ENCODE data around the gene RFPL4A.
"Not testable (repeated sequence)": the region's sequence is repeated elsewhere in the genome, so short reads cannot be mapped to it uniquely, and the experiment has no call there.

Gene RFPL4A

DNA sequence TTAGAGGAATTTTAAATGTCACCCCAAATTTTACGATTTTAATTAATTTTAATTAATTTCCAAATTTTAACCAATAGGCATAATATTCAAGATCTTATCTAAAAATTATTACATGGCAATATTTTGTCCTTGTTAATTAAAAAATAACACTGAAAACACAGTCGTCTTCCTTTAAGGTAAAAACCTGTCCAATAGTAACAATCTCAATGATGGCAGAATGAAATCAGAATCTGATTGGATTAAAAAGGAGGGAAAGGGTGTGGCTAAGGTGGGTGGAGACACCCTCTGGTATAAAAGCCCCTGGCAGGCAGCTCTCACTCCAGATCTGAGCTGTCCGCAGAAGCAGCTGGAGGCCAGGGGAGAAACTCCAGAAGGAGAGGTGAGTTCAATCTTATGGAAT lies at the start of gene RFPL4A:
TSS of gene RFPL4A (plus strand) at position 301 of the 400 bp plus-strand sequence. CDS start 2,704 bp downstream, outside the sequence.
- not testable (repeated sequence) for DNase-seq

- no peak for DNase-seq
These were observed 47.2 kb upstream of the RFPL4A start for GRCh38 chr19:55711719-55712118.

- no peak for DNase-seq
These were observed 45.9 kb upstream of the RFPL4A start for GRCh38 chr19:55712804-55713631.

GRCh38 chr19:55716531-55716930 lies 42.4 kb upstream of the RFPL4A start:
- no peak for DNase-seq

GRCh38 chr19:55717251-55717650 lies 41.6 kb upstream of the RFPL4A start:
- DNase-seq = no peak

GRCh38 chr19:55717879-55718711 lies 40.8 kb upstream of the RFPL4A start:
- not testable (repeated sequence) for DNase-seq

- no peak for DNase-seq
These were observed 38.6 kb upstream of the RFPL4A start for GRCh38 chr19:55720214-55720746.

- no peak for DNase-seq
These were observed 38.1 kb upstream of the RFPL4A start for GRCh38 chr19:55720801-55721200.

GRCh38 chr19:55723491-55723890 lies 35.4 kb upstream of the RFPL4A start:
- no peak for DNase-seq

DNA sequence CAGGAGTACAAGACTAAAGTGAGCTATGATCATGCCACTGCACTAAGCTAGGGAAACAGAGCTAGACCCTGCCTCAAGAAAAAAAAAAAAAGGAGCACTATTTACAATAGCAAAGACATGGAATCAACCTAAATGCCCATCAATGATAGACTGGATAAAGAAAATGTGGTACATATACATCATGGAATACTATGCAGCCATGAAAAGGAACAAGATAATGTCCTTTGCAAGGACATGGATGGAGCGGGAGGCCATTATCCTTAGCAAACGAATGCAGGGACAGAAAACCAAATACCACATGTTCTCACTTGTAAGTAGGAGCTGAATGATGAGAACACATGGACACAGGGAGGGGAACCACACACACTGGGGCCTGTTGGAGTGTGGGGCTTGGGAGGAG lies 28.5 kb upstream of the RFPL4A start:
- not testable (repeated sequence) for DNase-seq

- DNase-seq = no peak
These were observed 20.6 kb upstream of the RFPL4A start, which contains the start of gene NLRP9 for GRCh38 chr19:55738302-55738701. TSS of gene NLRP9 (minus strand) at chr19:55738402. CDS start at chr19:55738374, 28 bp downstream.

DNA sequence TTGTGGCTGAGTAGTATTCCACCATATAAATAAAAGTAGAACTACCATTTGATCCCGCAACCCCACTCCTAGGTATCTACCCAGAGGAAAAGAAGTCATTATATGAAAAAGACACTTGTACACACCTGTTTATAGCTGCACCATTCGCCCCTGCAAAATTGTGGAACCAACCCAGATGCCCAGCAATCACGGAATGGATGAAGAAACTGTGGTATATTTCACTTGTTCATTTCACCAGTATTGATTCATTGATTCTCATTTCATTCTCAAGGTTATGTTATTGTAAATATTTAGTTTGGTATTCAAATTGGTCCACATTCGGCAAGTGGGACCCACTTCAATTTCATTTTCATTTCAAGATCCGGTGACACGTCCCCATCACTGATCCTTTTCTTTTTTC lies 8.2 kb upstream of the RFPL4A start:
- no peak for DNase-seq

GRCh38 chr19:55753401-55753800 lies 5.5 kb upstream of the RFPL4A start:
- DNase-seq = no peak

DNA sequence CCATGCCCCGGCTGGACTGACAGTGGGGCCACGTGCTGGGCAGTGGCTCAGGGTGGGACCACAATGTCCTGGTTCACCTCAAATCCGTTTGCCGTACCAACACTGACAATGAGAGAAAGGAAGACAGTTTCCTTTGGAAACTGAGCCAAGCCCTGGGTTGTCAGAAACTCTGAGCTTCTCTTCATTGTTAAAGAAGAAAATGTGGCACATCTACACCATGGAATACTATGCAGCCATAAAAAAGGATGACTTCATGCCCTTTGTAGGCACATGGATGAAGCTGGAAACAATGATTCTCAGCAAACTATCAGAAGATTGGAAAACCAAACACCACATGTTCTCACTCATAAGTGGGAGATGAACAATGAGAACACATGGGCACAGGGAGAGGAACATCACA lies 2.1 kb upstream of the RFPL4A start:
- DNase-seq = not testable (repeated sequence)

DNA sequence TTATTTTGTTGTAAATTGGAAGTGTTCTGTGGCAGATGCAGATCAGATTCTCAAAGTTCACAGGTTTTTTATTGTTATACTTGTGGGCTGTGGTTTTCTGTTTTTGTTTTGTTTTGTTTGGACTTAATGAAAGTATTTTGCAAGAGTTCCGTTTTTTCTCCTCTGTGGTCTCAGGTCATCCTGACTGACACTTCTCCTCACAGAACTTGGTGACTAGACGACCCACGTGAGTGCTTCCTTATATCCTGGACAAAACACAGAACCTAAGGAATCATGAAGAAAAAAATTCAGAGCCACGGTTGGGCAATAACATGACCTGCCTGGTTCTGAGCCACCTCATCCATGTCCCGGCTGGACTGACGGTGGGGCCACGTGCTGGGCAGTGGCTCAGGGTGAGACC lies 7.6 kb downstream of the RFPL4A start:
- no peak for DNase-seq

- DNase-seq = not testable (repeated sequence)
These were observed 9.9 kb downstream of the RFPL4A start, which contains the start of gene RFPL4AL1 for GRCh38 chr19:55768818-55769217. TSS of gene RFPL4AL1 (plus strand) at chr19:55769118. CDS start at chr19:55771805, 2,687 bp downstream.

GRCh38 chr19:55769632-55770031 lies 10.7 kb downstream of the RFPL4A start:
- not testable (repeated sequence) for DNase-seq

DNA sequence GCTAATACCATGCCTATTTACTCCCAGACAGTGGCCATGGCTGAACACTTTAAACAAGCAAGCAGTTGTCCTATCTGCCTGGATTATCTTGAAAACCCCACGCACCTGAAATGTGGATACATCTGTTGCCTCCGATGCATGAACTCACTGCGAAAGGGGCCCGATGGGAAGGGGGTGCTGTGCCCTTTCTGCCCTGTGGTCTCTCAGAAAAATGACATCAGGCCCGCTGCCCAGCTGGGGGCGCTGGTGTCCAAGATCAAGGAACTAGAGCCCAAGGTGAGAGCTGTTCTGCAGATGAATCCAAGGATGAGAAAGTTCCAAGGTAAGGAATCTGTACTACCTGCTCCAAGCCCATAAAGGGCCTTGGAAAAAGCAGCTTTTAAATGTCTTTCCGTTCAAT lies 18.6 kb downstream of the RFPL4A start:
- DNase-seq = no peak

DNA sequence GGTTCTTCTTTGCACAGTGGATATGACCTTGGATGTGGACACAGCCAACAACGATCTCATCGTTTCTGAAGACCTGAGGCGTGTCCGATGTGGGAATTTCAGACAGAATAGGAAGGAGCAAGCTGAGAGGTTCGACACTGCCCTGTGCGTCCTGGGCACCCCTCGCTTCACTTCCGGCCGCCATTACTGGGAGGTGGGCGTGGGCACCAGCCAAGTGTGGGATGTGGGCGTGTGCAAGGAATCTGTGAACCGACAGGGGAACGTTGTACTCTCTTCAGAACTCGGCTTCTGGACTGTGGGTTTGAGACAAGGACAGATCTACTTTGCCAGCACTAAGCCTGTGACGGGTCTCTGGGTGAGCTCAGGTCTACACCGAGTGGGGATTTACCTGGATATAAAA lies 19.4 kb downstream of the RFPL4A start:
- DNase-seq = no peak

GRCh38 chr19:55781112-55781511 lies 22.2 kb downstream of the RFPL4A start:
- no peak for DNase-seq

DNA sequence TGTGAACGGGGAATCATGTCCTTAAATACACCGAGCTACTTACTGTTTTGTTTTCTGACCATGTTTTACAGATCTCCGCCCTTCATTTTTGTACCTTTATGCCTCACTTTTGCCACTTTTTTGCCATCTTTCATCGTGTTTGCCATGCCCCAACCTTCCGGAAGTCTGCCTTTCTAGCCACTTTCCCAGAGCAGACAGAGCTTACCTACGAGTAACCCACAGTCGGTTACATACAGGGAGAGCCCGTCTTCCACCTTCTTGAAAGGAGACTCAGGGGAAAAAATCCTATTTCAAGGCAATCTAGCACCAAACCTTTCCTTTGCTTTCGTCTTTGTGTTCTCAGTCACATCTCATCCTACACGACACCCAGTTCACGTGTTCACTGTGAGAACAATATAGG lies 36.1 kb downstream of the RFPL4A start:
- no peak for DNase-seq

DNA sequence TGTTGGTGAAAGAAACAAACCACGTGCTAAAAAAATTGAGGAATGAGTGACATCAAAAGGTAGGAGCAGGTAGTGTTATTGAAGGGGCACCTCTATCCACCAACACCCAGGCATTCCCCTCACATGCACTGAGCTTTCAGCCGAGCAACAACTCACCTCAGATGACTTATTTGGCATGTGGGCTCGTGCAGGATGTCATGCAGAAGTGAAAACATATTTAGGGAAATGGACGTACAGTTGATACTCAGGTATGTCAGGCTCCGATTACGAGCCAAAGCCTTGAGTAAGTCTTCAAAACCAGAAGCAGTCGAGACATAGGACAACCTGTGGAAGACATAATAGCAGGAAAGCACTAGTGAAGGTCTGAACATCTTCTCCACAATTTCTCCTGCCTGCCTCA lies 42.5 kb downstream of the RFPL4A start:
- DNase-seq = no peak

- DNase-seq = no peak
These were observed 43.4 kb downstream of the RFPL4A start for GRCh38 chr19:55802281-55802680.

Data from eye (tissue), 1 donor.